Sigmoid colon (tissue), 7 donors: ENCODE measurements around the gene A3GALT2. TPM values are rescaled to one million over a fixed set of nuclear protein-coding genes. Genes with fewer than 3 reads are reported as not detected.

ENCODE experiments used
- DNase-seq: peaks from one replicate; pipeline ENCODE4 v3.0.0-alpha.2; 2019
- H3K27ac ChIP-seq, 4 donors: fragments of 200-600 bp; sonication (generic); one replicate each; pipeline ENCODE4 v1.5.1; 2016 to 2019; ENCODE audit warnings: mild to moderate bottlenecking in 1 of 4
- H3K27me3 ChIP-seq, 3 donors: fragments of 200-600 bp; sonication (generic); one replicate each; pipeline ENCODE4 v1.5.1; 2019; ENCODE audit warnings: mild to moderate bottlenecking in 1 of 3
- H3K36me3 ChIP-seq, 4 donors: fragments of 200-600 bp; sonication (generic); one replicate each; pipeline ENCODE4 v1.5.1; 2016 to 2019
- H3K4me1 ChIP-seq, 4 donors: fragments of 200-600 bp; sonication (generic); one replicate each; pipeline ENCODE4 v1.5.1; 2017 to 2019
- H3K4me3 ChIP-seq, 4 donors: fragments of 200-600 bp; sonication (generic); one replicate each; pipeline ENCODE4 v1.5.1; 2017 to 2019; ENCODE audit warnings: mild to moderate bottlenecking in 2 of 4, moderate library complexity in 1 of 4
- H3K9me3 ChIP-seq, 4 donors: fragments of 200-600 bp in 3 of 4; sonication (generic) in 3 of 4; one replicate each; pipeline versions ENCODE4 v1.5.1 to v1.6.1; 2013 to 2019
- CTCF ChIP-seq, 4 experiments: fragments of 450-650 bp in 3 of 4; fragments of 200-600 bp in 1 of 4; IDR thresholded peaks; one replicate each; pipeline ENCODE4 v1.5.1; 2016 to 2019; ENCODE audit warnings: antibody characterized with exemption in 4 of 4, mild to moderate bottlenecking in 3 of 4, moderate library complexity in 2 of 4
- EP300 ChIP-seq, 4 donors: sonication (generic); formaldehyde crosslinking; IDR thresholded peaks; one replicate each; pipeline ENCODE4 v1.6.1; 2017; ENCODE audit warnings: antibody characterized with exemption in 4 of 4
- POLR2A ChIP-seq, 2 donors: fragments of 450-650 bp; IDR thresholded peaks; one replicate each; pipeline ENCODE4 v1.6.1; 2016; ENCODE audit warnings: antibody characterized with exemption in 2 of 2, mild to moderate bottlenecking in 2 of 2, moderate library complexity in 2 of 2
- POLR2AphosphoS5 ChIP-seq, 4 donors: sonication (generic); formaldehyde crosslinking; IDR thresholded peaks; one replicate each; pipeline ENCODE4 v1.6.1; 2017; ENCODE audit warnings: antibody characterized with exemption in 4 of 4
- WGBS, 2 donors: extraction: QIAGEN DNeasy Blood & Tissue Kit; methylation state at CpG; one replicate each; pipeline ENCODE4 v1.1.7; 2013; 5-methylcytosine and 5-hydroxymethylcytosine counted together
- intact Hi-C: fragments of 100-400 bp; cut with DNase I; formaldehyde crosslinking; loops from one replicate; pipeline ENCODE4 v1.15.1; 2023
- polyA plus RNA-seq, 3 donors: library from polyadenylated mRNA; stranded (reverse); fragments of 200-250 nt; gene quantifications; one replicate each; pipeline ENCODE4 v1.2.3, GENCODE V29; 2013
- total RNA-seq, 4 donors: library from RNA; depleted of rRNA; stranded (reverse); fragments of >200 nt; gene quantifications; one replicate each; pipeline ENCODE4 v1.1.0, GENCODE V29; 2016
- donor health status: healthy with polysubstance abuse.
- donor health status: Bipolar disorder and iron deficiency.
- donor health status: healthy.

Gene A3GALT2
- total and polyA plus RNA-seq, 7 donors: not detected

- 65 to 75% methylated on average over 17 of the region's 17 CpGs for WGBS, 2 donors
- intact Hi-C loops: loop anchor here (5.0 kb wide), 1 partner anchor 37 kb away; no protein-coding TSS in a partner anchor
- DNase-seq: peak; percentile 87
- peak; percentile 20 to 60 (median 47) for TF ChIP-seq POLR2AphosphoS5 (IDR thresholded peaks at IDR 0.05)
- TF ChIP-seq CTCF (IDR thresholded peaks at IDR 0.05): no peak
- peak in 2 of 4 donors; percentile 13 to 30 for TF ChIP-seq EP300 (IDR thresholded peaks at IDR 0.05)
- Histone ChIP-seq H3K9me3 (no peaks in the 10 kb centered on the region), H3K27ac (peak overlapping the region; percentile 56 to 100 (median 98)), H3K4me1 (peaks cover 0 to 91% (median 79%) of the 10 kb centered on the region in 4 donors), H3K27me3 (no peaks in the 10 kb centered on the region), H3K4me3 (no peak overlapping the region), H3K36me3 (peaks cover 31 to 50% (median 37%) of the 10 kb centered on the region in 4 donors)
These were observed 13.2 kb upstream of the A3GALT2 start for GRCh38 chr1:33334081-33334552.

DNA sequence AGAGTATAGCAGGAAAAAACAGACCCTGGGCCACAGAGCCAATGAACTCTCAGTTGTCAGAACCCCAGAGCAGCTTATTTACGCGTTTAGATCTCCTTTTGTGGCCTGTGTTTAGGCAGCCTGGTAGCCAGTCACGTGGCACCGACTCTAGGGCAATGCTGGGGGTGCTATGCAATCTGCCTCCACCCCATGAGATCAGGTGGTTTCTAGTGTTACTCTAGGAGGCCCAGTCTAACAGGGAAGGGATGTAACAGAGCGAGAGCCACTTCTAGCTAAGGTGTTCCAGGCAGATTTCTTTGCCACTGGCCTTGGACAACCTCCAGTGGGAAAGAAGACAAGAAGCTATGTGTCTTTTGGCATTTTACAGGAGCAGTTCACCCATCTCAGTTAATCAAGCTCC lies 12.0 kb upstream of the A3GALT2 start:
- TF ChIP-seq CTCF (IDR thresholded peaks at IDR 0.05) (no peak), POLR2AphosphoS5 (IDR thresholded peaks at IDR 0.05) (peak in 1 of 4 donors; percentile 51), EP300 (IDR thresholded peaks at IDR 0.05) (no peak)
- 82 to 90% methylated on average over 5 of the region's 5 CpGs for WGBS, 2 donors
- H3K9me3 ChIP-seq: no peaks in the 10 kb centered on the region
- no peaks in the 10 kb centered on the region for H3K27me3 ChIP-seq
- intact Hi-C loops: loop anchor here (5.0 kb wide), 1 partner anchor 36 kb away; no protein-coding TSS in a partner anchor
- peaks cover 0 to 91% (median 76%) of the 10 kb centered on the region in 4 donors for H3K4me1 ChIP-seq
- H3K4me3 ChIP-seq: no peak overlapping the region
- DNase-seq: no peak
- peak overlapping the region; percentile 56 to 100 (median 98) for H3K27ac ChIP-seq
- peaks cover 37 to 62% (median 48%) of the 10 kb centered on the region in 4 donors for H3K36me3 ChIP-seq

DNA sequence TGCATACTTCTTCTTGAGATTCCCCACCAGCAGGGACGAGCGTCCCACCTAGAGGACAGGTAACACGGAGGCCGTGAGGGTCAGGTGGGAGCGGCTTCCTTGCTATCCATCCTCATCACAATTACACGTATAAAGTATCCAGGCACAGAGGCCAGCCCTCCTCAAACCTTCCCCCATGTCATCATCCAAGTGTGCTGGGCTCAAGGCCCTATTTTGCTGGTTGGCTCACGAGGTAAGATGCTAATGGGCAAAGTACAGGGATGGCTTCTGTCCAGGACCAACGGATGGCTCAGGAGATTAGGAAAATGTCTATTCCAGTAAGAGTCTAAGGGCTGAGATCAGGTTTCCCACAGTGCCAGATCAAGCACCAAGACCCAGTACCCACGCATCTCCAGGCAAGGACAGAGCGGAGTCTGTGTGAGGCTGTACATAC lies 11.5 kb upstream of the A3GALT2 start:
- no peak for TF ChIP-seq POLR2A (IDR thresholded peaks at IDR 0.05)
- no peak for TF ChIP-seq EP300 (IDR thresholded peaks at IDR 0.05)
- no peak for TF ChIP-seq CTCF (IDR thresholded peaks at IDR 0.05)
- TF ChIP-seq POLR2AphosphoS5 (IDR thresholded peaks at IDR 0.05): no peak
- Histone ChIP-seq H3K36me3 (peaks cover 37 to 67% (median 48%) of the 10 kb centered on the region in 4 donors), H3K9me3 (no peaks in the 10 kb centered on the region), H3K4me3 (no peak overlapping the region), H3K4me1 (peaks cover 0 to 91% (median 76%) of the 10 kb centered on the region in 4 donors), H3K27me3 (no peaks in the 10 kb centered on the region), H3K27ac (peak overlapping the region; percentile 56 to 100 (median 98))
- intact Hi-C loops: loop anchor here (5.0 kb wide), 1 partner anchor 35 kb away; no protein-coding TSS in a partner anchor
- 82 to 87% methylated on average over 10 of the region's 10 CpGs for WGBS, 2 donors
- peak; percentile 65 for DNase-seq

GRCh38 chr1:33331444-33332356 lies 10.8 kb upstream of the A3GALT2 start:
- WGBS, 2 donors: 76 to 86% methylated on average over 10 of the region's 10 CpGs

DNA sequence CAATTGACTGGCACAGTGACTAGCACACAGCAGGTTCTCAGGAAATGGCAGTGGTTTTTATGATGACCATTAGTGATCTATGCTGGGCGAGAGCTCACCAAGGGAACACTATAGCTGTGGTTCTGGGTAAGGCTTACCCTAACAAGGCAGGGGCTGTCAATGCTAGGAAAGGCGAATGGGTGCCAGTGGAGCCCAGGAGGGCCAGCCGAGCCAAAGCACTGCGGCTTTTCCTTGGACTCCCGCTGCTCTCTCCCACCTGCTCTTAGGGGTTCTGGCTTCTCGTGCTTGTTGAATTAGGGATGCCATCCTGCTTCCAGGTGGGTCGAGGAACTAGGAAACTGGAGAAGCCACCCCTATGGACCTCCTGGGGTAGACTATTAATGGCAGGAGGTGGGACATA lies 10.0 kb upstream of the A3GALT2 start:
- no peak for TF ChIP-seq CTCF (IDR thresholded peaks at IDR 0.05)
- no peak for TF ChIP-seq POLR2A (IDR thresholded peaks at IDR 0.05)
- no peak for TF ChIP-seq EP300 (IDR thresholded peaks at IDR 0.05)
- TF ChIP-seq POLR2AphosphoS5 (IDR thresholded peaks at IDR 0.05): no peak
- H3K27ac ChIP-seq: peak overlapping the region; percentile 56 to 100 (median 98)
- intact Hi-C loops: loop anchor here (5.0 kb wide), 1 partner anchor 34 kb away; no protein-coding TSS in a partner anchor
- H3K4me3 ChIP-seq: no peak overlapping the region
- no peaks in the 10 kb centered on the region for H3K9me3 ChIP-seq
- WGBS, 2 donors: 95 to 96% methylated on average over 7 of the region's 7 CpGs
- H3K27me3 ChIP-seq: no peaks in the 10 kb centered on the region
- peak; percentile 29 for DNase-seq
- peaks cover 52 to 82% (median 63%) of the 10 kb centered on the region in 4 donors for H3K36me3 ChIP-seq
- peaks cover 0 to 79% (median 71%) of the 10 kb centered on the region in 4 donors for H3K4me1 ChIP-seq

More at GRCh38 chr1:33331444-33332356, 10.8 kb upstream of the A3GALT2 start:
- no peaks in the 10 kb centered on the region for H3K27me3 ChIP-seq
- H3K36me3 ChIP-seq: peaks cover 44 to 74% (median 55%) of the 10 kb centered on the region in 4 donors
- H3K27ac ChIP-seq: peak overlapping the region; percentile 56 to 100 (median 98)
- H3K4me1 ChIP-seq: peaks cover 0 to 86% (median 76%) of the 10 kb centered on the region in 4 donors
- peak; percentile 61 for DNase-seq
- no peak overlapping the region for H3K4me3 ChIP-seq
- intact Hi-C loops: loop anchor here (5.0 kb wide), 1 partner anchor 34 kb away; no protein-coding TSS in a partner anchor
- H3K9me3 ChIP-seq: no peaks in the 10 kb centered on the region
- TF ChIP-seq POLR2A (IDR thresholded peaks at IDR 0.05): no peak
